GM19438 (cell line): ENCODE results near the gene BRINP2.

ENCODE experiments used
- ATAC-seq: cut with Tn5 transposase; IDR thresholded peaks from one replicate; pipeline ENCODE4 v1.9.1; 2021; ENCODE audit warnings: low read depth; ENCODE audit not compliant: unreplicated experiment

The BRINP2 gene

GRCh38 chr1:177216587-177217202, 45.9 kb downstream of the BRINP2 start:
- ATAC-seq, result no peak

DNA sequence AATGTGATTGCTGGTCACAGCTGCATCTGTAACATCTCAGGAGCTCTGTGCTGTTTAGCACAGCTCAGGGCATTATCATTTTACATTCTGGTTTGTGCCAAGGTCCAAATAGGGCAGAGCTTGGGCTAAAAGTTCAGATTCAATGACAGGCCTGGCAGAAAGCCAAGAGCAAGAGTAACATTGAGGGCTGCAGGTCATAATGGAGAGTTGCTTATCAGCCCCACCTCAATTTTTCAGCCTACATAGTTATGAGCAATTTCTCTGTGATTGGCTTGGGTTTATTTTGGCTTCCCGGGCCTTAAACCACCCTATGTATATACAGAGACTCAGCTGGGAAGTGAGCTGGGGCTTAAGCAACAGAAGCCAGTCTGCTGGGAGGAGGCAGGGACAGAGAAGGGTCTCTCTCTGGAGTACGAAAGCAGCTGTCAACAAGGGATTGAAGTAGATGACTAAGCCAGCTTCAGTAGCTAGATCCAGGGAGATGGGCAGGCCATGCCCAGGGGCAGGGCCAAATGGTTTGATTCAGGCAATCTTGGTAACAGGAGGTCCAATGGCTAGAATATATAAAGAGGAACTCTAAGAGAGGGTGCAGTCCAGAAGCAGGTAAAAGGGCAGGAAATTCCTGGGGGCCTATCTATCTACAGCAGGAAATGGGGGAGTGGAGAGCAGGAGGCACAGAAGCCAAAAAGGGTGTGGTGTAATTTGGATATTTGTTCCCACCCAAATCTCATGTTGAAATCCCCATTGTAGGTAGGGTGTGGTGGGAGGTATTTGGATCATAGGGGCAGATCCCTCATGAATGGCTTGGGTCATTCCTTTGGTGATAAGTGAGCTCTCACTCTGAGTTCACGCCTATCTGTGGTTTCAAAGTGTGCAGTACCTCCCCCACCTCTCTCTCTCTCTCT, 49.0 kb downstream of the BRINP2 start:
- no peak for ATAC-seq

- ATAC-seq, result no peak
These were observed 52.6 kb downstream of the BRINP2 start for GRCh38 chr1:177223359-177223758.

- no peak for ATAC-seq
These were observed 57.4 kb downstream of the BRINP2 start for GRCh38 chr1:177227978-177228692.

- ATAC-seq, result no peak
These were observed 57.9 kb downstream of the BRINP2 start for GRCh38 chr1:177228693-177229065.

DNA sequence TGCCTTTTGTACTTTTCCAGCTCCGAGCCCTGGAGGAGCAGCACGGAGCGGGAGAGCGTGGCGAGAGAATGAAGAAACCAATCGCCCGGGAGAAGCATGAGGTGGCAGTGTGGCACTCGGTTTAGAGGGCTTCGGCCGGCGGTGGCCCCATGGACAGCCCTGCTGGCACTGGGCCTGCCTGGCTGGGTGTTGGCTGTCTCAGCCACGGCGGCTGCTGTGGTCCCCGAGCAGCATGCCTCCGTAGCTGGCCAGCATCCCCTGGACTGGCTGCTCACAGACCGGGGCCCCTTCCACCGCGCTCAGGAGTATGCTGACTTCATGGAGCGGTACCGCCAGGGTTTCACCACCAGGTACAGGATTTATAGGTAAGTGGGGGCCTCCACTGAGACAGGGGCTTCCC, 59.0 kb downstream of the BRINP2 start:
- no peak for ATAC-seq

DNA sequence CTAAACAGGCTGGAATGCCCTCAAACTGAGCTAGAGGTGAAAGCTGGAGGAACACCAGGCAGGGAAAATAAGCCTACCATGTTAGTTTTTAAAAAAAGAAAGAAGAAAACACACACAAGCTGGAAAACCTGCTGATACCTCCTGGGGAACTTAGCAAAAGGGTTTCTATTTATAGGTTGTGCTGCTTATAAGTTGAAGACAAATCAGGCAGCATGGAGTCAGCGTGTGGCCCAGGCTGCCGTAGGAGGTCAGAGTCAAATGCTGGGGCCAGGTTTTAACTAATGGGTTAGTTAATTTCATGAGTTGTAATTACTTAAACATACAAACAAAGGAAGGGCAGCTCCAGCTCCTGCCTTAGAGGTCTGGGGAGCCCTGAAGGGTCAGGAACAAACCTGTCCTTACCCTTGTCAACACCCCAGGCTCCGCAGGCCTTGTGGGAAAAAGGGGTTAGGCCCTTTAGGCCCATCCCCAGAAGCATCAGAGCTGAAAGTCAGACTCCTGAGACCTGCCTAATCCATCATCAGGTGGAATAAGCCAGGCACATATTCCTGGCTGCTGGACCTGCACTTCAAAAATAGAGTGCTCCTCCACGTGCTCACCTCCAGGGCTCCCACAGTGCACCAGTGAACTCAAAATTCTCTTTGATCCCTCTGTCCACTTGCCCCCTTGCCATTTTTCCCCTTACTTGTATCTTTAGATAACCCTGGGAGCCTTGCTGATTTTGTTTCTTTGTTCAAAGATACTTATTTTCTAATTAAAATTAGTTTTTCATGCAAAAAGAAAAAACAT, 59.7 kb downstream of the BRINP2 start:
- ATAC-seq, result no peak

DNA sequence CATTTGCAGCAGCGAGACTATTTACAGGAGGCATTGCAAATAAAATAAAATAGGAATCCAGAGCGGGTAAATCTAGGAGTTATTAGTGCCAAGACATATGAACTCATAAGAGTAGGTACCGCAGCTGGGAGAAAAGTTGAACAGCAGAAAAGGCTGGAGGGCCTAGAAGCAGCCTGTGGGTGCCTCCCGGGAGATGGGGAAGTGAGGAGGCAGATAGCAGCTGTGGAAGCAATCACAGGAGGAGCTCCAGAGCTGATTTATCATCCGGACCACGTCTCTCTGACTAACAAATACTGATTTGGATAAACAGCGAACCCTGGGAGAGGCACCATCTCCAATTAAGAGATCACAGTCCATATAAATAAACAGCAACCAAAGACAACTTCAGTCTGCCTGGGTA, 64.6 kb downstream of the BRINP2 start:
- no peak for ATAC-seq

- no peak for ATAC-seq
These were observed 66.2 kb downstream of the BRINP2 start for GRCh38 chr1:177236962-177237361.

DNA sequence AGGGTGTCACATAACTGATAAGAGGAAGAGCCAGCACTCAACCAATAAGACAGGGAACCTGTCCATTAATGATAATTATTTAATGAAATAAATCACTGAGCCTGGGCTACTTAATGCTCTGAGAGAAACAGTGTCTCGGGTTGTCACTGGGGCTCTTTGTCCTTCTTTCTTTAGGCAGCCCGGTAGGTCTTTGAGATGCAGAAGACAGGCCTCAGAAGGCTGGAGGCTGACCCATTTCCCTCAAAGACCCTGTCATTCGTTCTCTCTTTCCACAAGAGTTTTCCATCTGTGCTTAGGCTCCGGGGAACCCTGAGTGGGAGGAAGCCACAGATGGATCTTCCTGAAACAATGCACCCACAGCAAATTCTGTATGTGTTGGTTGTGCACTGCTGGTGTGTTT, 68.2 kb downstream of the BRINP2 start:
- no peak for ATAC-seq

DNA sequence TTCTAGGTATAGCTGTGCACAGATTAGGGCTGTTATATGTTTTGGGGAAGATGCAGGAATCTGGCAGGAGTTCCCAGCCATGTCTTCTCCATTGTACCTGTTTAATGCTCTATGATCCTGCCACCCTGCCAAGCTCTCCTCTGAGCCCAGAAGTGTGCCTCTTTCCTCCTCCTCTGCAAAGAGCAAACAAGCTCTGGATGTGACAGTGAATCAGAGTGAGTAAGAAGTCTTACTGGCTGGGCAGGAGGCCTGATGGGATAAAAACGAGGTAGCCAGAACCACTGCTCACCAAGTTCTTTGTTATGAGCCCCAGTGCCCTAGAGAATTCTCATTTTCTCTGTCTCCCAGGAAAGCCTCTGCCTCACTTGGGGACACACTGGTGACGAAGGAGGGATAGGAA, 69.0 kb downstream of the BRINP2 start:
- ATAC-seq, result no peak

DNA sequence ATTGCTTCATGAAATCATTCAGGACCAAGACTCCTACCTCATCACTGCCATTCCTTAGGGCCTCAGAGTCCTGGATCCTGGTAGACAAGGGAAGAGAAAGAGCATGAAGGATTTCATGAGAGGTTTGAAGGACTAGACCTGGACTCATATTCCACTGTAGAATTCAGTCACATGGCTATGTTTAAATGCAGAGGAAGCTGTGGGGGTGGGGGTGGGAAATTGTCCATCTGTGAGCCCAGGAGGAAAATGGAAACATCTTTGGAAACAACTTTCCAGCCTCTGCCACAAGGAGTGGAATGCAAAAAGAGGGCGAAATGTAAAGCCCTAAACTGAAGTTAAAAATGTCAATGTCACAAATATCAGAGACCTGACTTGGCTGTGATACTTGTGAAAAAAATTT, 73.0 kb downstream of the BRINP2 start:
- no peak for ATAC-seq

- ATAC-seq, result no peak
These were observed 76.2 kb downstream of the BRINP2 start for GRCh38 chr1:177246710-177247580.

DNA sequence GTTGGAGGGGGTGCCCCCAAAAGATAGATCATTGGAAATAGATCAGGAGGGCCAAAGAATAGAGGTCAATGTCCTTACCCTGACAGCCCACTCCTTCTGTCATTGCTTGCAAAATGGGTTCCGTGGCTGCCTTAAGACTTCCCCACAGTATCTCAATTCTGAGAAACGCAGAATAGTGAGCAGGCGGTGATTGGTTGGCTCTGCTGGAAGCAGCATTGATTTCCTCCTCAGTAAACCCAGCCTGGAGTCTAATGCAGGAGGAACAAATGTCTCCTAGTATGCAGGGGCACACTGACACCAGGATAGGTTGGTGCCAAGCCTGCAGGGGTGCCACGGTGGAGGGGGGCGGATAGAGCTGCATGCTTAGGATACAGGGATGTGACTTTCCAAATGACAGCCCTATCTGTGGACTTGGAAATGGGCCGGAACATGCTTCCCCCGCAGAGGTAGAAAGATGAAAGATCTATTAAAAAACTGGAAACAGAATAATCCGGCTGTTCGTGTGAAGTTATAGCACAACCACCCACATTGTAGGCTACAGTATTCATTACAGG, 76.9 kb downstream of the BRINP2 start:
- ATAC-seq, result no peak

DNA sequence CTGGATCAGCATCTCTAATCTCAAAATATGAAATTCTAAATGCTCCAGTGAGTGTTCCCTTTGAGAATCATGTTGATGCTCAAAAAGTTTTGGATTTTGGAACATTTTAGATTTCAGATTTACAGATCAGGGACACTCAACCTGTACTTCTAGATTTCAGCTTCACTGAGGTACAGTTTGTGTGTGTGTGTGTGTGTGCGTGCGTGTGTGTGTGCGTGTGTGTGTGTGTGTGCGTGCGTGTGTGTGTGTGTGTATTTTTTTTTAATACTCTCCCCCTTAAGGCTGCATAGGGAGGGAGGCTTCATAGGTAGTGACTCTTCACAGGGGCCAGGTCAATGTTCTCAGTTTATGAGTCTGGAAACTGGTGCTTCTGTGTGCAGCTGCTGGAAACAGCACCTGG, 77.5 kb downstream of the BRINP2 start:
- no peak for ATAC-seq

DNA sequence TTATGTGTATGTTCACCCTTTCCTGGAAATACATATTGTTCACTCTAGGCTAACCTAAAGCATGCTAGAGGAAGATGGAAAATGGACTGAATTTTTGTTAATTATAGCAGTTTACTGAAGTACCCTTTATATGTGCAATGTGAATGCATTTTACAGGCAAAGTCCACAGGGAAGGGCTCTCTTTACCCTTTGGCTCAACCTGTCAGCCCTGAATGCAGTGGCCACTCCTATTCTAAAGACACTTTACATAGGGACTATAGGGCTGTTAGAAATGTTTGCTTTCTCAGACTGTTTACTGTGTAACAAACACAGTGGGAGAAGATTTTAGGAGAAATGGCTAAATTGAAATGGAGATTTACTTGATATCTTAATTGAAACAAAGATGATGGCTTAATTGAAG, 78.5 kb downstream of the BRINP2 start:
- ATAC-seq, result no peak

DNA sequence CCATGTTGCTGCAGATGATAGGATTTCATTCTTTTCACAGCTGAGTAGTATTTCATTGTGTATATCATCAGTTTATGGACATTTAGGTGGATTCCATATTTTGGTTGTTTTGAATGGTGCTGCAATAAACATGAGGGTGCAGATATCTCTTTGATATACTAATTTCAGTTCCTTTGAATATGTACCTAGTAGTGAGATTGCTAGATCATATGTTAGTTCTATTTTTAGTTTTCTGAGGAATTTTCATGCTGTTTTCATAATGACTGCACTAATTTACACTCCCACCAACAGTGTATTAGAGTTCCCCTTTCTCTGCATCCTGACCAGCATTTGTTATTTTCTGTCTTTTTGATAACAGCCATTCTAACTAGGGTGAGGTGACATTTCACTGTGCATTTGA, 82.1 kb downstream of the BRINP2 start:
- no peak for ATAC-seq

DNA sequence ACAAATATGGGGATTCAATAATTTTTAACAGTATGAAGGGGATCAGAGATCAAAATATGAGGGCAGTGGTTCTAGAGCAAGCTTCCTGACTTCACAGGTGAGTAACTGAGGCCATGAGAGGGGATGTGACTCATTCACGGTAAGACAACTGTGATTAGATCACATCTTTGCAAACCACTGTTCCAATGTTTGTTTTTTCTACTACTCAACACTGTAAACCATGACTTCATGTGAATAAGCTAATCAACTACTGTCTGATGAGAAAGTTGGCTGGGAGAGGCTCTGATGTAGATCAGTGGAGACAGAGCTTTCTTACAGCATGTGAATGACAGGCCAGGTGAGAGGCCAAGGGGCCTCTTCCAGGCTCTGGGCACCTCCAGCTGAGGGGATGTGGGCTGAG, 84.7 kb downstream of the BRINP2 start:
- no peak for ATAC-seq
